GM12878 (cell line): ENCODE data around the gene MSI2. TPM values are rescaled to one million over a fixed set of nuclear protein-coding genes. Genes with fewer than 3 reads are reported as not detected.

Experiments used
- BACH1 ChIP-seq: fragments of 450-650 bp; IDR thresholded peaks from 2 replicates; pipeline ENCODE4 v1.6.1; 2017; ENCODE audit warnings: mild to moderate bottlenecking, borderline replicate concordance
- BCL11A ChIP-seq: IDR thresholded peaks from 2 replicates; pipeline ENCODE4 v1.6.1; 2011; ENCODE audit warnings: low read depth, low read length
- CBFB ChIP-seq: IDR thresholded peaks from 2 replicates; pipeline ENCODE4 v1.6.1; 2016; ENCODE audit warnings: antibody characterized with exemption, low read depth
- CBX5 ChIP-seq: sonication (generic); IDR thresholded peaks from 2 replicates; pipeline ENCODE4 v1.6.1; 2016; ENCODE audit warnings: low read depth, moderate library complexity, mild to moderate bottlenecking, inconsistent platforms
- CREB1 ChIP-seq: IDR thresholded peaks from 2 replicates; pipeline ENCODE4 v1.6.1; 2012; ENCODE audit warnings: low read depth, mild to moderate bottlenecking, inconsistent platforms
- EGR1 ChIP-seq, 2 experiments: IDR thresholded peaks; 1 replicate in 1 of 2; 2 replicates in 1 of 2; pipeline ENCODE4 v1.6.1; 2011 to 2012; ENCODE audit warnings: low read depth in 2 of 2, low read length in 2 of 2, borderline replicate concordance in 1 of 2, mild to moderate bottlenecking in 1 of 2, moderate library complexity in 1 of 2
- ETV6 ChIP-seq, 2 experiments: fragments of 450-650 bp in 1 of 2; IDR thresholded peaks in 1 of 2; conservative IDR thresholded peaks in 1 of 2; 2 replicates each; pipeline ENCODE4 v1.6.1; 2014; ENCODE audit warnings: antibody characterized with exemption in 1 of 2, borderline replicate concordance in 1 of 2, low read depth in 1 of 2, mild to moderate bottlenecking in 1 of 2, moderate library complexity in 1 of 2
- HCFC1 ChIP-seq: fragments of 150-350 bp; IDR thresholded peaks from 2 replicates; pipeline ENCODE4 v1.6.1; 2014; ENCODE audit warnings: low read length
- IRF3 ChIP-seq: fragments of 450-650 bp; IDR thresholded peaks from 2 replicates; pipeline ENCODE4 v1.6.1; 2014; ENCODE audit warnings: mild to moderate bottlenecking
- KDM1A ChIP-seq: fragments of 200-600 bp; sonication (generic); IDR thresholded peaks from 2 replicates; pipeline ENCODE4 v1.6.1; 2016; ENCODE audit warnings: borderline replicate concordance
- MTA2 ChIP-seq: fragments of 450-650 bp; IDR thresholded peaks from 2 replicates; pipeline ENCODE4 v1.6.1; 2016; ENCODE audit warnings: low read depth, mild to moderate bottlenecking, moderate library complexity
- NR2C2 ChIP-seq: IDR thresholded peaks from 2 replicates; pipeline ENCODE4 v1.6.1; 2011; ENCODE audit warnings: borderline replicate concordance, low read depth; ENCODE audit not compliant: control insufficient read depth, insufficient read length
- PRDM15 ChIP-seq: fragments of 450-650 bp; formaldehyde crosslinking; IDR thresholded peaks from 2 replicates; pipeline ENCODE4 v1.4.0; 2020; ENCODE audit warnings: mild to moderate bottlenecking, moderate library complexity
- RUNX3 ChIP-seq: IDR thresholded peaks from 2 replicates; pipeline ENCODE4 v1.6.1; 2012; ENCODE audit warnings: low read length, inconsistent platforms
- SP1 ChIP-seq: IDR thresholded peaks from one replicate; pipeline ENCODE4 v1.6.1; 2011; ENCODE audit warnings: low read depth, low read length
- STAT3 ChIP-seq: IDR thresholded peaks from 2 replicates; pipeline ENCODE4 v1.6.1; 2011; ENCODE audit warnings: low read depth, low read length, improper control_type of control experiment
- TBL1XR1 ChIP-seq: IDR thresholded peaks from 2 replicates; pipeline ENCODE4 v1.6.1; 2012; ENCODE audit warnings: low read depth, low read length, improper control_type of control experiment
- TCF12 ChIP-seq: IDR thresholded peaks from 2 replicates; pipeline ENCODE4 v1.6.1; 2011; ENCODE audit warnings: low read depth, mild to moderate bottlenecking, low read length
- ZBTB33 ChIP-seq: fragments of 450-650 bp; IDR thresholded peaks from 2 replicates; pipeline ENCODE4 v1.6.1; 2017; ENCODE audit warnings: mild to moderate bottlenecking
- ZNF217 ChIP-seq: fragments of 450-650 bp; IDR thresholded peaks from 2 replicates; pipeline ENCODE4 v1.6.1; 2017; ENCODE audit warnings: antibody characterized with exemption, mild to moderate bottlenecking
- ZZZ3 ChIP-seq: IDR thresholded peaks from 2 replicates; pipeline ENCODE4 v1.6.1; 2011; ENCODE audit warnings: low read depth; ENCODE audit not compliant: control insufficient read depth, insufficient read length
- polyA plus RNA-seq, 11 experiments: library from polyadenylated mRNA; depleted of rRNA in 4 of 11; unstranded in 6 of 11; stranded (reverse) in 5 of 11; fragments of >200 nt; fragmentation: Nextera tagmentation in 4 of 11; fragmentation: Illumina TruSeq in 1 of 11; extraction: Ambion mirVana in 4 of 11; extraction: Trizol in 1 of 11; gene quantifications; 1 replicate in 1 of 11; 2 replicates in 10 of 11; pipeline versions ENCODE4 v1.2.1 to v1.2.3, GENCODE V29; 2011 to 2016; ENCODE audit warnings: inconsistent platforms in 2 of 11, missing spikeins in 2 of 11, low read depth in 1 of 11
- total RNA-seq, 4 experiments: library from RNA; depleted of rRNA in 3 of 4; stranded (reverse); fragments of >200 nt in 3 of 4; fragmentation: Illumina TruSeq in 1 of 4; extraction: Trizol in 1 of 4; gene quantifications; 2 replicates each; pipeline versions ENCODE4 v1.2.1 to v1.2.3, GENCODE V29; 2013 to 2021
- TF ChIP-seq, protein P1 (sequence below): IDR thresholded peaks from 2 replicates; pipeline ENCODE4 v1.6.1; 2012; ENCODE audit warnings: low read length, inconsistent platforms
- TF ChIP-seq, protein P2 (sequence below): fragments of 450-650 bp; IDR thresholded peaks from 2 replicates; pipeline ENCODE4 v1.6.1; 2016; ENCODE audit warnings: mild to moderate bottlenecking

MSI2 gene
- total and polyA plus RNA-seq, 10 of the 15 experiments (the other 5 are each of a cell fraction or from before 2014, with no cell fraction given): 6.1 to 76.1 (median 42.0) TPM

DNA sequence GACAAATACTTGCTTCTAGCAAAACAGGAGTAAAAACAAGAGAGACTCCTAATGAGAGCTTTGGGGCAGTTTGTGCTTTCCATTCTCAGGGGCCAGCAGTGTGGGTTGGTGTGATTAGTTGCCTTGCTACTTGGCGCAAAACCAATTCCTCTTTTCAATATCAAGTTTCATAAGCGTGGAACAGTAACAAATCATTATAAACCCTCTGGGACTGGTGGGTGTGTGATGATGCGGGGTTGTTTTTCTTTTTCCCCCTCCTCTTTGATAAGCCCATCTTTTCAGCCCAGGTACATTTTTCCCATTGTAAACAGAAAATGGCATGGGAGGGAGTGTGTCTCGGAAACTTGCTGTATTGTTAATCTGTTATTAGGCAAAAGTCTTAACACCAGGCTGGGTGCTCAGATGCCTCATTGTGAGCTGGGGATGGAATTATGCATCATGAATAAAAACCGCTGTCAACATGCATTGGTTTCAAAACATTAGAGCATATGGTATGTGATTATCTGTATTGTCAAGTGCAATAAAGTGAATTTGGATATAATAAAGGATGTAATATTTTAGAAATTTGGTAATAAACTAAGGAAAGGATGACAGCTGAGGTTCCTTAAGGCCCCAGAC, 322.4 kb downstream of the MSI2 start (continued):
- TF ChIP-seq, protein P1, sequence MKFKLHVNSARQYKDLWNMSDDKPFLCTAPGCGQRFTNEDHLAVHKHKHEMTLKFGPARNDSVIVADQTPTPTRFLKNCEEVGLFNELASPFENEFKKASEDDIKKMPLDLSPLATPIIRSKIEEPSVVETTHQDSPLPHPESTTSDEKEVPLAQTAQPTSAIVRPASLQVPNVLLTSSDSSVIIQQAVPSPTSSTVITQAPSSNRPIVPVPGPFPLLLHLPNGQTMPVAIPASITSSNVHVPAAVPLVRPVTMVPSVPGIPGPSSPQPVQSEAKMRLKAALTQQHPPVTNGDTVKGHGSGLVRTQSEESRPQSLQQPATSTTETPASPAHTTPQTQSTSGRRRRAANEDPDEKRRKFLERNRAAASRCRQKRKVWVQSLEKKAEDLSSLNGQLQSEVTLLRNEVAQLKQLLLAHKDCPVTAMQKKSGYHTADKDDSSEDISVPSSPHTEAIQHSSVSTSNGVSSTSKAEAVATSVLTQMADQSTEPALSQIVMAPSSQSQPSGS: no peak
- no peak for TF ChIP-seq ETV6 (conservative IDR thresholded peaks at IDR 0.05 in 1 of 2, IDR thresholded peaks at IDR 0.05 in 1 of 2; ENCODE audit: borderline replicate concordance in 1 of 2, low read depth in 1 of 2)
- TF ChIP-seq IRF3: no peak
- TF ChIP-seq STAT3: no peak
- TF ChIP-seq SP1: no peak
- no peak for TF ChIP-seq EGR1 (IDR thresholded peaks at IDR 0.05; ENCODE audit: borderline replicate concordance in 1 of 2, low read depth in 2 of 2, low read length in 2 of 2)
- TF ChIP-seq PRDM15 (CRISPR knock-in tag): no peak
- no peak for TF ChIP-seq ZNF217
- TF ChIP-seq KDM1A: no peak
- no peak for TF ChIP-seq CBFB
- TF ChIP-seq BACH1: no peak; the same call in 1 of the 2 replicates
- no peak for TF ChIP-seq CBX5
- no peak for TF ChIP-seq TCF12
- no peak for TF ChIP-seq NR2C2
- peak; percentile 76 for TF ChIP-seq BCL11A
- TF ChIP-seq MTA2: peak; percentile 89
- no peak for TF ChIP-seq ZZZ3
- no peak for TF ChIP-seq CREB1
- TF ChIP-seq ZBTB33: no peak
- TF ChIP-seq HCFC1: no peak
- TF ChIP-seq RUNX3: peak; percentile 30; the same call in 1 of the 2 replicates
- TF ChIP-seq TBL1XR1: no peak
- TF ChIP-seq, protein P2, sequence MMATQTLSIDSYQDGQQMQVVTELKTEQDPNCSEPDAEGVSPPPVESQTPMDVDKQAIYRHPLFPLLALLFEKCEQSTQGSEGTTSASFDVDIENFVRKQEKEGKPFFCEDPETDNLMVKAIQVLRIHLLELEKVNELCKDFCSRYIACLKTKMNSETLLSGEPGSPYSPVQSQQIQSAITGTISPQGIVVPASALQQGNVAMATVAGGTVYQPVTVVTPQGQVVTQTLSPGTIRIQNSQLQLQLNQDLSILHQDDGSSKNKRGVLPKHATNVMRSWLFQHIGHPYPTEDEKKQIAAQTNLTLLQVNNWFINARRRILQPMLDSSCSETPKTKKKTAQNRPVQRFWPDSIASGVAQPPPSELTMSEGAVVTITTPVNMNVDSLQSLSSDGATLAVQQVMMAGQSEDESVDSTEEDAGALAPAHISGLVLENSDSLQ: no peak
